Mesendoderm (in vitro differentiated cells): ENCODE measurements around the gene HOXD8.

ENCODE experiments used
- DNase-seq: peaks from one replicate; pipeline ENCODE4 v3.0.0; 2013
- H2AK5ac ChIP-seq: 2 replicates; pipeline ENCODE4 v1.6.1; 2013; ENCODE audit warnings: low read length, inconsistent platforms
- H2BK120ac ChIP-seq: 2 replicates; pipeline ENCODE4 v1.6.1; 2013; ENCODE audit warnings: low read depth, mild to moderate bottlenecking, low read length, moderate library complexity, mixed read lengths
- H2BK15ac ChIP-seq: replicated peaks from 2 replicates; pipeline ENCODE4 v1.6.1; 2013; ENCODE audit warnings: low read depth, mild to moderate bottlenecking, moderate library complexity
- H2BK5ac ChIP-seq: 2 replicates; pipeline ENCODE4 v1.6.1; 2013; ENCODE audit warnings: low read length, inconsistent platforms
- H3K18ac ChIP-seq: 2 replicates; pipeline ENCODE4 v1.6.1; 2013; ENCODE audit warnings: mild to moderate bottlenecking, low read length, mixed read lengths
- H3K23ac ChIP-seq: one replicate; pipeline ENCODE4 v1.6.1; 2013; ENCODE audit warnings: low read length
- H3K27ac ChIP-seq: 2 replicates; pipeline ENCODE4 v1.5.1; 2013; ENCODE audit warnings: low read depth, mild to moderate bottlenecking, inconsistent platforms, low read length, moderate library complexity
- H3K27me3 ChIP-seq: 2 replicates; pipeline ENCODE4 v1.6.1; 2013; ENCODE audit warnings: low read length, control low read depth, mild to moderate bottlenecking, inconsistent platforms; ENCODE audit not compliant: insufficient read depth, poor library complexity
- H3K36me3 ChIP-seq: 2 replicates; pipeline ENCODE4 v1.6.1; 2013; ENCODE audit warnings: low read length, inconsistent platforms; ENCODE audit not compliant: control insufficient read depth, insufficient read depth
- H3K4ac ChIP-seq: one replicate; pipeline ENCODE4 v1.6.1; 2013; ENCODE audit warnings: low read depth, mild to moderate bottlenecking, low read length, moderate library complexity
- H3K4me1 ChIP-seq: 2 replicates; pipeline ENCODE4 v1.6.1; 2013; ENCODE audit warnings: low read depth, low read length, inconsistent platforms; ENCODE audit not compliant: control insufficient read depth
- H3K4me2 ChIP-seq: 2 replicates; pipeline ENCODE4 v1.6.1; 2013; ENCODE audit warnings: low read length
- H3K4me3 ChIP-seq: 2 replicates; pipeline ENCODE4 v1.5.1; 2013; ENCODE audit warnings: mild to moderate bottlenecking, low read length
- H3K56ac ChIP-seq: one replicate; pipeline ENCODE4 v1.6.1; 2013; ENCODE audit warnings: low read length
- H3K79me1 ChIP-seq: 2 replicates; pipeline ENCODE4 v1.6.1; 2013; ENCODE audit warnings: low read length, inconsistent platforms
- H3K79me2 ChIP-seq: 2 replicates; pipeline ENCODE4 v1.6.1; 2013; ENCODE audit warnings: mild to moderate bottlenecking, low read length; ENCODE audit not compliant: control insufficient read depth, insufficient read depth
- H3K9ac ChIP-seq: 2 replicates; pipeline ENCODE4 v1.6.1; 2013; ENCODE audit warnings: low read length, inconsistent platforms
- H4K5ac ChIP-seq: one replicate; pipeline ENCODE4 v1.6.1; 2013; ENCODE audit warnings: low read length
- H4K8ac ChIP-seq: one replicate; pipeline ENCODE4 v1.6.1; 2013; ENCODE audit warnings: low read depth, mild to moderate bottlenecking, control low read depth, low read length, moderate library complexity
- WGBS: extraction: QIAGEN DNeasy Blood & Tissue Kit; methylation state at CpG from one replicate; pipeline ENCODE4 v1.1.7; 2013; ENCODE audit warnings: low lambda C conversion rate, missing lambda C conversion rate; ENCODE audit not compliant: insufficient coverage; ENCODE audit errors: extremely low coverage; 5-methylcytosine and 5-hydroxymethylcytosine counted together

The HOXD8 gene

DNA sequence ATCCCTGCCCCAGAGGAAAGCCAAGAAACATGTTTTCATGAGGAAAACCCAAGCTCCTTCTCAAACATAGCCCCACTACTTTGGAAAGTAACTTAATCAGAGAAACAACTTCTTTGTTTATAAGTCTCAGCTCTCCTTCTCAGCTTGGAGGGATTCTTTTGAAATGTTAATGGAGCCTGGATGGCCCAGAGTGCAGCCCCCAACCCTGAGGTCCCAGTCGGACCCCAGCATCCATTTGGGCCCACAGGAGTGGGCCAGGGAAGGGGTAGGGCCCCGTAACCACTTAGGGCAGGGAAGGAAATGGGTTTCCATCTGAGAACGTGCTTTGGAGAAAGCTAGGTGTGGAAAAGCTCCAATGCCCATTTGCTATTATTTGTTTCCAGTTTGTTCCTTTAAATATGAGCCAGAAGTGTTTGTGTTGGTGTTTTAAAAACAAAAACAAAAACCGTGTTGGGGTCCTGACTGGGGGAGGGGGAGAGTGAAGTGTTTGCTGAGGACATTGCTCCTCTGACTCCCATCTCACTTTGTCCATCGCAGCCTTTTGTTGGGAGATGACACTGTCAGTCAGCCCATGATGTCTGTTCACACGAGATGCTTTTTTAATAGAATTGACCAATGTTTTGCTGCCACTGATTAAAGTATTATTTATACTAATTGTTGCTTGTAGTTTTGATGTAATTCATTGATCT is 26.0 kb downstream of the HOXD8 start:
- Histone ChIP-seq H3K9ac (no peak overlapping the region), H4K8ac (no peak overlapping the region), H3K27me3 (peaks cover 88% of the 10 kb centered on the region), H3K4me2 (no peak overlapping the region), H3K36me3 (no peaks in the 10 kb centered on the region), H2BK5ac (no peak overlapping the region), H3K4ac (no peak overlapping the region), H3K79me2 (no peaks in the 10 kb centered on the region), H4K5ac (no peak overlapping the region), H3K23ac (no peak overlapping the region), H2AK5ac (no peak overlapping the region), H3K27ac (no peak overlapping the region), H2BK15ac (no peak overlapping the region), H3K79me1 (no peaks in the 10 kb centered on the region), H3K4me3 (no peak overlapping the region), H3K56ac (no peak overlapping the region), H3K4me1 (peaks cover 3% of the 10 kb centered on the region), H3K18ac (no peak overlapping the region), H2BK120ac (no peak overlapping the region)
- DNase-seq: no peak
- WGBS: no CpG with 5 or more reads among the region's 6 CpGs

- Histone ChIP-seq H2BK15ac (no peak overlapping the region), H2BK120ac (no peak overlapping the region), H3K4me1 (peaks cover 3% of the 10 kb centered on the region), H2AK5ac (no peak overlapping the region), H3K79me1 (no peaks in the 10 kb centered on the region), H3K79me2 (no peaks in the 10 kb centered on the region), H3K18ac (no peak overlapping the region), H3K4me3 (no peak overlapping the region), H3K27me3 (peaks cover 87% of the 10 kb centered on the region), H3K56ac (no peak overlapping the region), H3K23ac (no peak overlapping the region), H4K5ac (no peak overlapping the region), H3K4me2 (no peak overlapping the region), H4K8ac (no peak overlapping the region), H2BK5ac (no peak overlapping the region), H3K27ac (no peak overlapping the region), H3K4ac (no peak overlapping the region), H3K9ac (no peak overlapping the region), H3K36me3 (no peaks in the 10 kb centered on the region)
- DNase-seq: no peak
- WGBS: no CpG with 5 or more reads among the region's 8 CpGs
Measured at GRCh38 chr2:176156301-176156806, 26.8 kb downstream of the HOXD8 start.

DNA sequence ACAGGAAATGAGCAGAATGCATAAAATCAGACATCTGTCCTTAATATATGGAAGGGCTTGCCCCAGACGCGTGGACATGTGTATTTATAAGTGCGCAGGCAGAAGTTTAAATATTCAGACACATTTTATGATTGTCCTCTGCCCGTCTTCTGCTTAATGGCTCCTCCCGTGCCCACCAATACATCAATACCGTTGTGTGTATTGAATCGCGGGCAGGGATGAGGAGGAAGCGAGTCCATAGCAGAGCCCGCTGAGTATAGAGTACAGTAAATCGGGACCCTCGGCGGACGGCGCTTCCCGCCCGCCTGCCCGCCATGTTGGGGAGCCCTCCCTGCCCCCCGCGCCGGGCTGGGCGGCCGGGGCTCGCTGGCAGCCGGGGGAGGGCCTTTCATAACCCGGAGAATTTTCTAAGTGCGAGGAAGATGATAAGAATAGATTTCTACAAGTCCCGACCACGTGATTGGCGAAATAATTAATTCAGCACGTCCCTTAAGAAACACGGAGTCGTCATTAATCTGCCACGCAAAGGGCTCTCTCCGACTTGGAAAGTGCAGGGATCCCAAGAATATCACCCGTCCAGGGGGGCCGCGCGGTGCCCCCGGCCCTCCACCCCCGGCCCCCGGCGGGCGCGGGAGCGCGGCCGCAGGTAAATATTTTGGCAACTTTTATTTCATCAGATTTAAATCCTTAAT is 27.4 kb downstream of the HOXD8 start, which contains the start of gene HOXD3:
HOXD3 (plus strand) TSS at position 501 of the 692 bp plus-strand sequence. CDS start 11,808 bp downstream, outside the sequence.
- no peak within 1 kb of the TSS for H3K4me3 ChIP-seq
- H3K18ac ChIP-seq: no peak within 1 kb of the TSS
- no peak within 1 kb of the TSS for H3K23ac ChIP-seq
- no peaks in the 10 kb centered on the region for H3K36me3 ChIP-seq
- no peak for DNase-seq
- no peak within 1 kb of the TSS for H3K9ac ChIP-seq
- no peak within 1 kb of the TSS for H4K5ac ChIP-seq
- no peak within 1 kb of the TSS for H2BK120ac ChIP-seq
- H3K79me2 ChIP-seq: no peaks in the 10 kb centered on the region
- no peak within 1 kb of the TSS for H4K8ac ChIP-seq
- WGBS: no CpG with 5 or more reads among the region's 48 CpGs
- no peaks in the 10 kb centered on the region for H3K79me1 ChIP-seq
- no peak within 1 kb of the TSS for H2BK5ac ChIP-seq
- H3K27me3 ChIP-seq: peaks cover 87% of the 10 kb centered on the region
- H3K56ac ChIP-seq: peak within 1 kb of the TSS; percentile 70
- H2BK15ac ChIP-seq: no peak within 1 kb of the TSS
- H3K27ac ChIP-seq: no peak within 1 kb of the TSS
- H3K4ac ChIP-seq: no peak within 1 kb of the TSS
- peak within 1 kb of the TSS; percentile 32 for H3K4me2 ChIP-seq
- peaks cover 3% of the 10 kb centered on the region for H3K4me1 ChIP-seq
- no peak within 1 kb of the TSS for H2AK5ac ChIP-seq

DNA sequence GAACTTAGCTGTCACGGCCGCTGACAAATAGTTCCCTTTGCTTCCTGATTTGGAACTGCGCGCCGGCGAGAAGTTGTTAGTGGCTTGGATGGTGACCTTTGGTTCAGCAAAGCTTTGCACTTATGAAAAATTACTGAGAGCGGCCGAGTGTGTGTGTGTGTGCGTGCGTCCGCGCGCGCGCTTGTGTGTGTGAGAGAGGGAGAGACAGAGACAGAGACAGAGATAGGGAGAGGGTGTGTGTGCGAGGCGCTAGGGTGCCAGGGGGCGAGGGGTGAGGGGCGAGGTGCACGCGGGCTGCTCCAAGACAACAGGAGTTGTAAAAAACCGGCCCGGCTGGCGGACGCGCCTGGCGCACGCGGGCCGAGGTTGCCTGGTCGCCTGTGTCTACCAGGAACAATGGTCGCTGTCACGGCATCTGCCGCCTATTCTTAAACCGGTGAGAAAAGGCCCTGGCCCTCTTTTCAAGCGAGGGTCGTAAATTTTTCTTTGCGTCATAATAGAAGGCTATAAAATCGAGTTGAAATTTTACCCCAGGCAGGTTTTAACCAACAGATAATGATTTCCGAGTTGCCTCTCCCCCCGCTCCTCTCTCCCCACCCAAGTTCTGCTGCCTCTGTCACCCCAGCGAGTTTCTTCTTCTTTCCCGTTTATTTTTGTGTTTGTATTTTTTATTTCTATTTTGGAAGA is 28.1 kb downstream of the HOXD8 start:
- no peak overlapping the region for H2BK120ac ChIP-seq
- H3K79me1 ChIP-seq: no peaks in the 10 kb centered on the region
- H3K27me3 ChIP-seq: peaks cover 88% of the 10 kb centered on the region
- H3K4me1 ChIP-seq: peaks cover 3% of the 10 kb centered on the region
- no peak overlapping the region for H3K4me2 ChIP-seq
- H3K27ac ChIP-seq: no peak overlapping the region
- H3K18ac ChIP-seq: no peak overlapping the region
- H3K4ac ChIP-seq: no peak overlapping the region
- H3K79me2 ChIP-seq: no peaks in the 10 kb centered on the region
- WGBS: no CpG with 5 or more reads among the region's 43 CpGs
- no peak overlapping the region for H4K5ac ChIP-seq
- no peak overlapping the region for H3K23ac ChIP-seq
- H3K36me3 ChIP-seq: no peaks in the 10 kb centered on the region
- H2BK15ac ChIP-seq: no peak overlapping the region
- H3K9ac ChIP-seq: no peak overlapping the region
- no peak overlapping the region for H2AK5ac ChIP-seq
- peak overlapping the region; percentile 70 for H3K56ac ChIP-seq
- H2BK5ac ChIP-seq: no peak overlapping the region
- H3K4me3 ChIP-seq: no peak overlapping the region
- peak; percentile 55 for DNase-seq
- no peak overlapping the region for H4K8ac ChIP-seq

DNA sequence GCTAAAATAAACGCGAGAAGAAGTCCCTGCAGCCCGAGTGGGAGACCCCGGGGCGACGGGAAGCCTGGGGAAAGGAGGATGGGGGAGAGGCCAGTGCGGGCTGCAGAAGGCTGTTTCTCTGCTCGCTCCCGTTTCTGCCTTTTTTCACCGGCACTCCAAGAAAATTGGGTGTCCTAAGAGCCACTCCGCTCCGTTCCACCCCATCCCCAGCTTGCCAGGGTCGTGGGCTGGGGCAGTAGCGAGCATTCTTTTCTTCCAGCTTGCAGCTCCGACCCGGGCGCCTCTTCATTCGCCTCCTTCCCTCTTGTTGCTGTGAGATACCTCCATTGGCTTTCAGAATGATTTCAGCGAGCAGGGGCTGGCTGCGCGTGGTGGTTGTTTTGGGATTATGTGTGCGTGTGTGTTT is 28.7 kb downstream of the HOXD8 start:
- H3K4me1 ChIP-seq: peaks cover 3% of the 10 kb centered on the region
- no peak overlapping the region for H2BK120ac ChIP-seq
- H3K36me3 ChIP-seq: no peaks in the 10 kb centered on the region
- no peak overlapping the region for H4K8ac ChIP-seq
- H2BK15ac ChIP-seq: no peak overlapping the region
- no peak overlapping the region for H2AK5ac ChIP-seq
- H3K27me3 ChIP-seq: peaks cover 89% of the 10 kb centered on the region
- no peak overlapping the region for H3K23ac ChIP-seq
- no peaks in the 10 kb centered on the region for H3K79me2 ChIP-seq
- no peak overlapping the region for H3K18ac ChIP-seq
- no peak overlapping the region for H3K9ac ChIP-seq
- peak overlapping the region; percentile 32 for H3K4me2 ChIP-seq
- no peak overlapping the region for H4K5ac ChIP-seq
- no peak overlapping the region for H3K4ac ChIP-seq
- no peak overlapping the region for H3K56ac ChIP-seq
- DNase-seq: peak; percentile 58
- no peaks in the 10 kb centered on the region for H3K79me1 ChIP-seq
- no peak overlapping the region for H2BK5ac ChIP-seq
- H3K27ac ChIP-seq: no peak overlapping the region
- WGBS: no CpG with 5 or more reads among the region's 22 CpGs
- H3K4me3 ChIP-seq: no peak overlapping the region
